DND-41 (cell line): ENCODE results near the gene KCNN1.
A peak's percentile ranks its signal among the peaks of the same experiment; 100 is the strongest.

ENCODE experiments used
- ATAC-seq: fragments of 200-7000 bp; cut with Tn5 transposase; 3 replicates; pipeline ENCODE4 v1.9.1; 2021; ENCODE audit warnings: low read depth; ENCODE audit not compliant: insufficient read depth
- DNase-seq: peaks from one replicate; pipeline ENCODE4 v3.0.0-alpha.2; 2020
- H2AFZ ChIP-seq: 2 replicates; pipeline ENCODE4 v1.6.0; 2012; ENCODE audit warnings: low read depth, low read length
- H3K27ac ChIP-seq: 2 replicates; pipeline ENCODE4 v1.5.1; 2012; ENCODE audit warnings: low read length, inconsistent platforms
- H3K27me3 ChIP-seq: fragments of 200-600 bp; sonication (generic); 2 replicates; pipeline ENCODE4 v1.6.0; 2012; ENCODE audit warnings: low read length, mild to moderate bottlenecking, inconsistent platforms; ENCODE audit not compliant: insufficient read depth, poor library complexity
- H3K36me3 ChIP-seq: 2 replicates; pipeline ENCODE4 v1.5.1; 2012; ENCODE audit warnings: low read length, inconsistent platforms; ENCODE audit not compliant: insufficient read depth
- H3K4me1 ChIP-seq: 2 replicates; pipeline ENCODE4 v1.5.1; 2012; ENCODE audit warnings: mild to moderate bottlenecking, low read length; ENCODE audit not compliant: insufficient read depth
- H3K4me2 ChIP-seq: 2 replicates; pipeline ENCODE4 v1.6.0; 2012; ENCODE audit warnings: mild to moderate bottlenecking, moderate library complexity, low read length, inconsistent platforms; ENCODE audit not compliant: insufficient read depth
- H3K4me3 ChIP-seq, 2 experiments: fragments of 200-600 bp in 1 of 2; shearing (Covaris generic) in 1 of 2; 2 replicates each; pipeline ENCODE4 v1.5.1; 2012 to 2016; ENCODE audit warnings: inconsistent platforms in 2 of 2, low read length in 2 of 2, mild to moderate bottlenecking in 2 of 2, low read depth in 1 of 2, moderate library complexity in 1 of 2
- H3K79me2 ChIP-seq: 2 replicates; pipeline ENCODE4 v1.6.0; 2012; ENCODE audit warnings: low read length, inconsistent platforms; ENCODE audit not compliant: insufficient read depth
- H3K9ac ChIP-seq: 2 replicates; pipeline ENCODE4 v1.6.0; 2012; ENCODE audit warnings: low read depth, mild to moderate bottlenecking, inconsistent platforms, low read length, moderate library complexity
- H3K9me3 ChIP-seq: 2 replicates; pipeline ENCODE4 v1.5.1; 2012; ENCODE audit warnings: low read length, moderate library complexity, mild to moderate bottlenecking, inconsistent platforms; ENCODE audit not compliant: insufficient read depth, severe bottlenecking
- H4K20me1 ChIP-seq: 2 replicates; pipeline ENCODE4 v1.6.0; 2012; ENCODE audit warnings: low read length; ENCODE audit not compliant: insufficient read depth
- EZH2 ChIP-seq: IDR thresholded peaks from 3 replicates; pipeline ENCODE4 v1.6.1; 2012; ENCODE audit warnings: borderline replicate concordance, low read depth, mild to moderate bottlenecking, moderate library complexity, low read length, inconsistent platforms; ENCODE audit not compliant: severe bottlenecking
- TF ChIP-seq, protein P1 (sequence below): IDR thresholded peaks from 2 replicates; pipeline ENCODE4 v1.5.1; 2012; ENCODE audit warnings: borderline replicate concordance, low read length, moderate library complexity, mild to moderate bottlenecking; ENCODE audit not compliant: poor library complexity, severe bottlenecking; ENCODE audit errors: extremely low read depth

KCNN1 gene

DNA sequence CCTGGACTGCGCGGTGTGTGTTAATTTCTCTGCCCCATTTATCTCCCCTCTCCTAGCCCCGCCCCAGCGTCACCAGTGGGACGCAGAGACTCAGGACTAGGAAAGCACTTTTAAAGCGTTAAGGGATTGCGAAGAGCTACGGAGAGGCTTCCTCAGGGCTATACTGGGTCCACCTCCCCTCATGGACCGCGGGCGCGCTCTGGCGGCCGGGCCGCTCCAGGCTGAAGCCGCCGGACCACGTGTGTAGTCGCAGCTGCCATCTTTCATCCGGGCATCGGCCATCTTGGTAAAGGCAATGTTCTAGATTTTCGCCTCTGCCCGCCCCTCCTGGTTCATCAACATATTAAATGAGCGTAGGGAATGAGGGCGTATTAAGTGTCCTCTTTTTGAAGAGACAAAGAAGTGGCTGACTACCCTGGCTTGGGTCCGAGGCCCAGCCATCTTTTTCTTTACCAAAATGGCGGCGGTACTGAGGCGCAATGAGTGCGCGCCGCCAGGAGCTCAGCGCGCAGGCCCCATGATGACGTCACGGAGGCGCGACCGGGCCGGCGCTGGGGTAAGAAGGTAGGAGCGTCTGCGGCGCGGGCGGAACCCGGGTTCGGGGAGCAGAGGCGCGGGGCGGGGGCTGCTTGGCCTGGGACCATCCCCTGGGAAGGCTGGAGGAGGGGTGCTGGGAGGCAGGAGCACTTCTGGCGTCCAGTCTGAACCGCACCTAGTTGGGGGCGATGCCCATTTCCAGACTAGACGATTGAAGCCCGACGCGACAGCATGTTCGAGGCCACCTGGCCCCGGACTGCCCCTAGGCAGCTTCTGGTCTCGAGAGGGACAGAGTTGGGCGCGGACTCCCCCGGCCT, 34.2 kb upstream of the KCNN1 start, which contains the start of gene CCDC124:
Gene CCDC124 (plus strand): TSS at position 531 of the 854 bp plus-strand sequence. CDS start 3,406 bp downstream, outside the sequence.
- H3K9ac ChIP-seq, result peak within 1 kb of the TSS; percentile 80
- H3K4me2 ChIP-seq, result peak within 1 kb of the TSS; percentile 92
- peaks cover 5% of the 10 kb centered on the region; the same call in 1 of the 2 replicates for H4K20me1 ChIP-seq
- H2AFZ ChIP-seq, result peak within 1 kb of the TSS; percentile 99
- peaks cover 28% of the 10 kb centered on the region for H3K4me1 ChIP-seq
- H3K27ac ChIP-seq, result peak within 1 kb of the TSS; percentile 98
- H3K4me3 ChIP-seq, result peak within 1 kb of the TSS; percentile 89 to 90
- peaks cover 15% of the 10 kb centered on the region for H3K36me3 ChIP-seq
- H3K9me3 ChIP-seq, result no peaks in the 10 kb centered on the region
- TF ChIP-seq EZH2, result no peak
- TF ChIP-seq, protein P1, sequence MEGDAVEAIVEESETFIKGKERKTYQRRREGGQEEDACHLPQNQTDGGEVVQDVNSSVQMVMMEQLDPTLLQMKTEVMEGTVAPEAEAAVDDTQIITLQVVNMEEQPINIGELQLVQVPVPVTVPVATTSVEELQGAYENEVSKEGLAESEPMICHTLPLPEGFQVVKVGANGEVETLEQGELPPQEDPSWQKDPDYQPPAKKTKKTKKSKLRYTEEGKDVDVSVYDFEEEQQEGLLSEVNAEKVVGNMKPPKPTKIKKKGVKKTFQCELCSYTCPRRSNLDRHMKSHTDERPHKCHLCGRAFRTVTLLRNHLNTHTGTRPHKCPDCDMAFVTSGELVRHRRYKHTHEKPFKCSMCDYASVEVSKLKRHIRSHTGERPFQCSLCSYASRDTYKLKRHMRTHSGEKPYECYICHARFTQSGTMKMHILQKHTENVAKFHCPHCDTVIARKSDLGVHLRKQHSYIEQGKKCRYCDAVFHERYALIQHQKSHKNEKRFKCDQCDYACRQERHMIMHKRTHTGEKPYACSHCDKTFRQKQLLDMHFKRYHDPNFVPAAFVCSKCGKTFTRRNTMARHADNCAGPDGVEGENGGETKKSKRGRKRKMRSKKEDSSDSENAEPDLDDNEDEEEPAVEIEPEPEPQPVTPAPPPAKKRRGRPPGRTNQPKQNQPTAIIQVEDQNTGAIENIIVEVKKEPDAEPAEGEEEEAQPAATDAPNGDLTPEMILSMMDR, result peak; percentile 91
- H3K79me2 ChIP-seq, result peaks cover 23% of the 10 kb centered on the region
- ATAC-seq (peak; percentile 95), DNase-seq (peak; percentile 90)
- no peaks in the 10 kb centered on the region for H3K27me3 ChIP-seq

DNA sequence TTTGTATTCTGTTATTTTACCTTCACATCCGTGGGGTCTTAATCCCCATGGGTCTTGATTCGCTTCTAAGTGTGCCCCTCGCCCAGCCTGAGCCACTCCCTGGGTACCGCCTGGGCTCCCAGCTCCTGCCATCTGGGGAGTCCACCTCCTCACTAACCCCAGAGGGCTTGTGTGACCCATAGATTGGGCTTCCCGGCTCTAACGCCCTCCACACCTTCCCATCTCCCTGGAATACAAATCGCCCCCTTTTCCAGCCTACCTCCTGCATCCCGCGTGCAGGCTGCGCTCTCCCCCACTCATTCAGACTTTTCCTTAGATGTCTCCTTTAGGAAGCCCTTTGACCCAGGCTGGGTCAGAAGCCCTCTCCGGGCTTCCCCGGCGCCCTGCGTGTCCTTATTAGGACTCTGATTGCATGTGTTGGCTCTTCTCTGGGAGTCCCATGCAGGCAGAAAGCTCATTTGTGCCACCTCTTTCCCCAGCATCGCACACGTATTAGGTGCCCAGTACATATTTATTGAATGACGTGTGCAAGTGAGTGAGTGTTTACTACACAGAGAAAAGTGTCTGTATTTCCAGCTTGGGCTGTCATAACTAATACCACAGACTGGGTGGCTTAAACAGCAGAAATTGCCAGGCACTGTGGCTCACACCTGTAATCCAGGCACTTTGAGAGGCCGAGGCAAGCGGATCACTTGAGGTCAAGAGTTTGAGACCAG, 33.3 kb upstream of the KCNN1 start:
- no peak for DNase-seq

DNA sequence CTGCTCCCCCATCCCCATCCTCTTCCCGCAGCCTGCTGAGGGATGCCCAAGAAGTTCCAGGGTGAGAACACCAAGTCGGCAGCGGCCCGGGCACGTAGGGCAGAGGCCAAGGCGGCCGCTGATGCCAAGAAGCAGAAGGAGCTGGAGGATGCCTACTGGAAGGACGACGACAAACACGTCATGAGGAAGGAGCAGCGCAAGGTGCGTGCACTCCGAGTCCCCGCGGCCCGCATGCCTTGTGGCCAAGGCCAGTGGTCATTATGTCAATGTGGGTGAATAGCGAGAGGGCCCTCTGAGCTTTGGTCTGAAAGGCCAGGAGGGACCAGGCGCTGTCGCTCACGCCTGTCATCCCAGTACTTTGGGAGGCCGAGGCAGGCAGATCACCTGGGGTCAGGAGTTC, 30.5 kb upstream of the KCNN1 start:
- TF ChIP-seq, protein P1, result no peak
- TF ChIP-seq EZH2, result no peak

More for the DNA sequence above, 33.3 kb upstream of the KCNN1 start:
- TF ChIP-seq, protein P1, result no peak
- TF ChIP-seq EZH2, result no peak
- H3K79me2 ChIP-seq, result peaks cover 23% of the 10 kb centered on the region
- peaks cover 5% of the 10 kb centered on the region; the same call in 1 of the 2 replicates for H4K20me1 ChIP-seq
- peak overlapping the region; percentile 92 for H3K4me2 ChIP-seq
- peak overlapping the region; percentile 99 for H2AFZ ChIP-seq
- no peaks in the 10 kb centered on the region for H3K9me3 ChIP-seq
- peaks cover 28% of the 10 kb centered on the region for H3K4me1 ChIP-seq
- H3K36me3 ChIP-seq, result peaks cover 22% of the 10 kb centered on the region
- ATAC-seq, result no peak
- peak overlapping the region; percentile 98 for H3K27ac ChIP-seq
- peak overlapping the region; percentile 80 for H3K9ac ChIP-seq
- H3K27me3 ChIP-seq, result no peaks in the 10 kb centered on the region
- H3K4me3 ChIP-seq, result peak overlapping the region; percentile 89 to 90

More for the DNA sequence above, 30.5 kb upstream of the KCNN1 start:
- Histone ChIP-seq H3K36me3 (peaks cover 36% of the 10 kb centered on the region), H3K4me3 (no peak overlapping the region), H3K27me3 (no peaks in the 10 kb centered on the region), H2AFZ (no peak overlapping the region), H3K4me1 (peaks cover 28% of the 10 kb centered on the region), H3K27ac (no peak overlapping the region), H3K9ac (no peak overlapping the region), H3K9me3 (no peaks in the 10 kb centered on the region), H4K20me1 (peaks cover 5% of the 10 kb centered on the region; the same call in 1 of the 2 replicates), H3K79me2 (peaks cover 23% of the 10 kb centered on the region), H3K4me2 (no peak overlapping the region)
- ATAC-seq, result no peak
- DNase-seq, result no peak
